HG02623 (cell line): ENCODE data around the gene RPS15A.
"Not testable (repeated sequence)": the region's sequence is repeated elsewhere in the genome, so short reads cannot be mapped to it uniquely, and the experiment has no call there.

Experiments
- ATAC-seq: cut with Tn5 transposase; IDR thresholded peaks from one replicate; pipeline ENCODE4 v1.9.1; 2021; ENCODE audit warnings: moderate library complexity; ENCODE audit not compliant: unreplicated experiment

Gene RPS15A

GRCh38 chr16:18797746-18798145 is 7.6 kb upstream of the RPS15A start:
- no peak for ATAC-seq

GRCh38 chr16:18796377-18796776 is 6.2 kb upstream of the RPS15A start:
- ATAC-seq, result no peak

DNA sequence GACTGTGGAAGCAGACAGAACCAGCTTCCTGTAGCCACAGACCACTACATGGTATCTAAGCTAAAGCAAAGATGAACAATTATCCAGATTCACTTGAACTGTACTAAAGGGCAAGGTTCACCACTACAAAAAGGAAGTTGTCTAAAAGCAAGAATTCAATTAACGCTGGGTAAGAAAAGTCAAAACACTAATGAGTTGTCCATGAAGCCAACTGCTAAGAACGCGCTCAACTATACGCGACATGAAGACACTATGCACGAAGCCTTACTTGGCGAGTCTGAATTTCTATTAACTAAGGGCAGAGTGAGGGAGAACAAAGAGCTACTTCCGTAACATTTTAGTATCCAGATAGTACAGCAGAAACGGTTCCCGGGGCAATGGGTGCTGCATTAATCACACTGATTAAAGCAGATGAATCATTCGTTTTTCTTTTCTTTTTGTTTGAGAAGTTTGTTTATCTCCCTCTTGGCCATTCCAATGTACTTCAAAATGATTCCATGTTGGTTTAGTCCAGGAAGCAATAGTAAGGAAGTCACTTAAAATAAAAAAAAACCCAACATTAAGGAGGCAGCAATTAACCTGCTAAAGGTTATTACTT is 2.8 kb upstream of the RPS15A start:
- ATAC-seq, result no peak

DNA sequence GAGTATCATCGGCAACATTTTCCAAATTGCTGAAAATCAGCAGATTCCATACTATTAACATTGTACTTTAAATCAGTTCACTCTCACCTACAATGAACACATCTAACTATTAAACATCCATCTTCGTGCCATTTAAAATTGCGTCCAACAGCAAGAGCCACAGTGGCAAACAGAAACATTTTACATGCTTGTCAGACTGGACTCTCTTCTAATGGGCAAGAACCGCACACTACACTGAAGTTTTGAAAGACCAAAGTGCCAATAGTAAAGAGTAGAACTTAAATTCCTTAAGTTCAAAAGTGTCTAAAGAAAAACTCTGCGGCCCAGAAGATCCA is 652 bp downstream of the RPS15A start:
- ATAC-seq, result no peak

- ATAC-seq, result no peak
Observed at GRCh38 chr16:18788828-18789514, 1.2 kb downstream of the RPS15A start.

- no peak for ATAC-seq
Observed at GRCh38 chr16:18784917-18785623, 5.1 kb downstream of the RPS15A start.

- no peak for ATAC-seq
Observed at GRCh38 chr16:18783430-18784341, 6.4 kb downstream of the RPS15A start.

DNA sequence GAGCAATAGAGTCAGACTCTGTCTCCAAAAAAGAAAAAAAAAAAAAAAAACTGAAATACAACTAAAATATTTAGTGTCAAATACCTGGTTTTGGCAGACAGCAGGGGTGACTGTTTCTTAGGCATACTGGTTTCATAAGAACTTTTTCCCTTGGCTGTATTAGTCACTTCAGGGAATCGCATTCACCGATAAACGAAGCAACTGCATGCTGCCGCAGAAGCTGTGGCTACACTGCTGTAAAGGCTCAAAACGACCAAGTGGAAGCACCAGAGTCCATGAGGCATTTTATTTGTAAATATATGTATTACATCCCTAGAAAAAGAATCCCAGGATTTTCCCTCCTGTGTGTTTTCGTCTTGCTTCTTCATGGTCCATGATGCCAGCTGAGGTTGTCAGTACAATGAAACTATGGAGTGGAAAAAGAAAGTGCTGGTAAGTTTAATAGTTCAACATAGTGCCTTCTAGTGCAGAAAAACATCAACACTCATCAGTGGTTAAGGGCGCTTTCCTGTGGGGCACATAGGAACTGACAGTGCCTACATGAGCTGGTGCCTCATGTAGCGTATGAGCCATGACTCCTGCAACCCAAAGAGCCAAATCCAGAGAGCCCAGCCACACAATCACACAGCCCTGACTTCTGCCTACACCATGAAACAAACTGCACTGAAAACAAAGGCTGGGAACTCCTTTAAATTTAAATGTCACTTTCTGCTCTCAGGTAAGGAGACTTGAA is 7.3 kb downstream of the RPS15A start:
- ATAC-seq, result no peak

DNA sequence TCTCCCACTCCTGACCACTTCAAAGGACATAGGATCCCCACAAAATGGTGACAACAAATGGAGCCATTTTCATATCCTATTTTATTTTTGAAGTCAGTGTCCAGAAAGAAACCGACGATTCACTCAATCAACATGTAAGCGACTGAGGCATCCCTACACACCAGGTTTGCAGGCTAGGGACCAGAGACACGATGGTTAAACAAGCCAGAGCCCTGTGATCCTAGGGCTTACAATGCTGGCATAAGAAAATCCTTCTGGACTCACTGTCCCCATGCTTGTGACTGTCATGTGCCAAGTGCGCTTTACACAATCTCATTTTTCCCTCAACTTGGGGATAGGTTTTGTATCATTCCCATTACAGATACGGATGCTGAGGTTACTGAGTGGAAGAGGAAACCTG is 8.9 kb downstream of the RPS15A start:
- not testable (repeated sequence) for ATAC-seq

DNA sequence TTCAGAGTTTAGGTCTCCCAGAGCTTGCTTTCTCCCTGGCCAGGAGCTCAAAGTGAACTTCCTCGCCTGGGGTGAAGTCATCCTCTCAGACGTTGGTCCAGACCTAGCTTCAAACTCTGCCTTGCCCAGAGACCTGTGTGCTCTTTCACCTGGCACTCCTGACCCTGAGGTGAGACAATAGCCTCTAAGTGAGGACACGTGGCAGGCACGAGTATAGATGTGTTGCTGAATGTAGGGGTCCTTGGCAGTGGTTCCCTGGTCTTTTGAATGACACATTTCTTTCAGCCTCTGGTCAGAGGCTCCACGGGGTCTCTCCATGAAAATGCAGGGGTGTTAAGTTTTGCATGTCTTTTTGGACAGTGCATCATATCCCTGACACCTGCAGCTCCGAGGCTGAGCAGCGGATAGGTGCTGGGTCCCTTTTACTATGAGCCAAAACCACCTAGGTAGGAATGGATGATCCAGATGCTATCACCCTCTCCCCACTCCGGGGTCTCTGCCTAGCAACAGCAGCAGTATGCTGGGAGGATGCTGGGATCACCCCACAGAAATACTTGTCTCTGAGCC is 9.6 kb downstream of the RPS15A start:
- not testable (repeated sequence) for ATAC-seq

DNA sequence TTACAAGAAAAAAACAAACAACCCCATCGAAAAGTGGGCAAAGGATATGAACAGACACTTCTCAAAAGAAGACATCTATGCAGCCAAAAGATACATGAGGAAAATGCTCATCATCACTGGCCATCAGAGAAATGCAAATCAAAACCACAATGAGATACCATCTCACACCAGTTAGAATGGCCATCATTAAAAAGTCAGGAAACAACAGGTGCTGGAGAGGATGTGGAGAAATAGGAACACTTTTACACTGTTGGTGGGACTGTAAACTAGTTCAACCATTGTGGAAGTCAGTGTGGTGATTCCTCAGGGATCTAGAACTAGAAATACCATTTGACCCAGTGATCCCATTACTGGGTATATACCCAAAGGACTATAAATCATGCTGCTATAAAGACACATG is 12.5 kb downstream of the RPS15A start:
- ATAC-seq, result not testable (repeated sequence)

DNA sequence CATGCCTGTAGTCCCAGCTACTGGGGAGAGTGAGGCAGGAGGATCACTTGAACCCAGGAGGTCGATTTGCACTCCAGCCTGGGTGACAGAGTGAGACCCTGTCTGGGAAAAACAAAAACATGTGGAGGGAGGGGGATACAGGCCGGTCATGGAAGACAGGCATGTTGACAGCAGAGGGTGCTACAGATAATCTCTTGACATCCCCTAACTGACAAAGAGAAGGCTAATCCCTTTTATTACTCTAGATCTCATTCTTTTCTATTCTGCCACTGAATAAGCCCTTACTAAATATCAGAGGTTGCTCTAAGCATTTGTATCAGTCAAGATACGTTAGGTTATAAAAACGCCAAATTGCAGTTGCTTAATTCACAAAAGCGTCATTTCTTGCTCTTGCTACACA is 13.8 kb downstream of the RPS15A start:
- ATAC-seq, result not testable (repeated sequence)

DNA sequence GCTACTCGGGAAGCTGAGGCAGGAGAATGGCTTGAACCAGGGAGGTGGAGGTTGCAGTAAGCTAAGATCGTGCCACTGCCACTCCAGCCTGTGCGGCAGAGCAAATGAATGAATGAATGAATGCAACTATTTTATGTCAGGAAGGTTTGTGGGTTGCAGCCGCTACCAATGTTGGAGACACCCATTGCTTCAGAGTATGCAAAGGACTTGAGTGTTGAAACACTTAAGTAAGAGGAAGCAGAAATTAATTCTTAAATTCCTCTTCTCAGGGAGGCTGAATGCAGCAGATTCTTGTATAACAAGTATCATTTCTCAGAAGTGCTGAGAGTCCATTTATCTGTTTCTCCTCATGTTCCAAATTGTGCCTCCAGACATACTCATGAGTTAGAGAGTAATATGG is 15.5 kb downstream of the RPS15A start:
- ATAC-seq, result not testable (repeated sequence)

DNA sequence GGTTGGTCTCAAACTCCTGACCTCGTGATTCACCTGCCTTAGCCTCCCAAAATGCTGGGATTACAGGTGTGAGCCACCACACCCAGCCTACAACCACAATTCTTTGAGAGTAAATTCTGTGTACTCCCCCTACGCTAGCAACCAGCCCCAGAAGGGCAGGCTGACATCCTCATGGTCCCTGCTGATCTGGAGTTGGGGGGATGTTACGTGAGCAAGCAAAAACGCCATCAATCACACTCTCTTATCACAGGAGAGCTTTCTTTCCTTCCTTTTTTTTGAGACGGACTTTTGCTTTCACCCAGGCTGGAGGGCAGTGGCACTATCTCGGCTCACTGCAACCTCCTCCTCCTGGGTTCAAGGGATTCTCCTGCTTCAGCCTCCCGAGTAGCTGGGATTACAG is 18.0 kb downstream of the RPS15A start:
- ATAC-seq, result not testable (repeated sequence)

DNA sequence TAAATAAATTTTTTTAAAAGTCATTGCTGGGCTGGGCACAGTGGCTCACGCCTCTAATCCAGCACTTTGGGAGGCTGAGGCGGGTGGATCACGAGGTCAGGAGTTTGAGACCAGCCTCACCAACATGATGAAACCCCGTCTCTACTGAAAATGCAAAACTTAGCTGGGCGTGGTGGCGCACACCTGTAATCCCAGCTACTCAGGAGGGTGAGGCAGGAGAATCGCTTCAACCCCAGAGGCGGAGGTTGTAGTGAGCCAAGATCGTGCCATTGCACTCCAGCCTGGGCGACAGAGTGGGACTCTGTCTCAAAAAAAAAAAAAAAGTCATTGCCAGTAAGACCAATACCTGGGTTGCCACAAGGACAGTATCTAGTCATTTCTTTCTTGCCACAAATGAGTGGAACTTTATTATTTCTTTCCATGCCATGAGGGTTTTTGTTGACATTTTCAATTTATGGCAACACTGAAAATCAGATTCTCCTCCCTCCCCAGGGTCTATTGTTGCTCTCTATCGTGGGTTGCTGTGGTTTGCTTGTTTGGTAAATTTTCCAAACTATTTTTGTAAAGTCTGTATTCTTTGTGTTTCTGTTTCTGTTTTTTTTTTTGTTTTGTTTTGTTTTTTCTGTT is 19.7 kb downstream of the RPS15A start:
- not testable (repeated sequence) for ATAC-seq

DNA sequence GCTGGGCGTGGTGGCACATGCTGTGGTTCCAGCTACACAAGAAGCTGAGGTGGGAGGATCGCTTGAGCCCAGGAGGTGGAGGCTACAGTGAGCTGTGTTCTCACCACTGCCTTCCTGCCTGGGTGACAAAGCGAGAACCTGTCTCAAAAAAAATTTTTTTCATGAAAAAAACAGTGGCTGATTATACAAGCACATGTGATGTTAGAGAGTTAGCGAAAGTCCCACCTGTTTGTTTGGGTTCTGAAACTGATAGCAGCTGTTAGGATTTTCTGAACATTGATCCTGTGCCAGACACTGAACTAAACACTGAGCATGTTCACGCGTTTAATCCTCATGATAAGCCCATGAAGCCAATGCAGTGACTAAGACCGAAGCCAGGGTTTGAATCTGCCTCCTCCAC is 22.9 kb downstream of the RPS15A start:
- ATAC-seq, result peak; percentile 38

DNA sequence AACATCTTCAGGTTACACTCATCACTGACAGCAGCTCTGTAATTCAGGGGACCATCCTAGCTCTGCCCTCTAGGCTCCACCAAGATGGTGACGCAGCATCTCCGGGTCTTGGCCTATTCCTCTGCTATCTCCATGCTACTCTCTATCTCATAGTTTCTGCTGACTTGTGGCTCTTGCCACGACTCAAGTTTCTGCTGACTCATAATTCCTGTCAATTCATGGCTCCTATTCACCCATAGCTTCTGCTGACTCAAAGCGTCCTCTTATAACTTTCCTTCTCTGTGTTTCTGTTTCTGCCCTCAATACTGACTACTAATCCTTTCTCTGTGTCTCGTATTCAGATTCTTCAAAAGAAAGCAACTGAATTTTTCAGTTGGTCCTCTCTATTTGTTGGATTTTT is 27.4 kb downstream of the RPS15A start:
- peak; percentile 32 for ATAC-seq

GRCh38 chr16:18759598-18760520 is 30.3 kb downstream of the RPS15A start:
- ATAC-seq, result not testable (repeated sequence)
